Keratinocyte (primary cell): Measurements from ENCODE around the gene IGFALS.

ENCODE experiments used
- EZH2 ChIP-seq: IDR thresholded peaks from one replicate; pipeline ENCODE4 v1.6.1; 2012; ENCODE audit warnings: inconsistent platforms, mild to moderate bottlenecking, low read length, moderate library complexity
- TF ChIP-seq, protein P1 (sequence below), 3 experiments: IDR thresholded peaks in 1 of 3; conservative IDR thresholded peaks in 1 of 3; optimal IDR thresholded peaks in 1 of 3; 2 replicates in 2 of 3; 3 replicates in 1 of 3; pipeline versions ENCODE3 to v1.5.1; 2011; ENCODE audit warnings: low read length in 3 of 3, mild to moderate bottlenecking in 3 of 3, moderate library complexity in 2 of 3, control low read depth in 1 of 3, inconsistent platforms in 1 of 3; ENCODE audit not compliant: insufficient read depth in 2 of 3; ENCODE audit errors: extremely low read depth in 1 of 3

DNA sequence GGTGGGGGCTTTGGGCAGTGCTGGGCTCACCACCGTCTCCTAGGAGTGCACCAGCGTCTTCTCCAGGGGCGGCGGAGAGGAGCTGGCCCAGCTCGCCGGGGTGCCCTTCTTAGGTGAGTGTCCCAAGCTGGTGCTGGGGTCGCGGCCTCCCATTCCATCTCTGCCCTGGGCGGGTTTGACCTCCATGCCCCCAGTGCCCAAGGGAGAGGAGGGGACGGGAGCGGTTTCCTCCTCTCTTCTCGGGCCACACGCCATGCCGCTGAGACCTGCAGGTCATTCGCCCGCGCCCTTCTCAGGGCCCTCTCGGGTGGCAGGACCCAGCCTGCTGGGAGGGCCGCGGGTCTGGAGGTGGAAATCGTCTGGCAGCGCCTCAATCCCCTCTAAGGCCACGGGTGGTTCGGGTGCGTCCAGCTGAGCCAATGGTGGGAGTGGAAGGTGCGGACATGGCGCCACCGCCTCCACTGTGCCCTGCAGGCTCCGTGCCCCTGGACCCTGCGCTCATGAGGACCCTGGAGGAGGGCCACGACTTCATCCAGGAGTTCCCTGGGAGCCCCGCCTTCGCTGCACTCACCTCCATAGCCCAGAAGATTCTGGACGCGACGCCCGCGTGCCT is 5.3 kb downstream of the IGFALS start:
- TF ChIP-seq EZH2 = no peak
- TF ChIP-seq, protein P1, sequence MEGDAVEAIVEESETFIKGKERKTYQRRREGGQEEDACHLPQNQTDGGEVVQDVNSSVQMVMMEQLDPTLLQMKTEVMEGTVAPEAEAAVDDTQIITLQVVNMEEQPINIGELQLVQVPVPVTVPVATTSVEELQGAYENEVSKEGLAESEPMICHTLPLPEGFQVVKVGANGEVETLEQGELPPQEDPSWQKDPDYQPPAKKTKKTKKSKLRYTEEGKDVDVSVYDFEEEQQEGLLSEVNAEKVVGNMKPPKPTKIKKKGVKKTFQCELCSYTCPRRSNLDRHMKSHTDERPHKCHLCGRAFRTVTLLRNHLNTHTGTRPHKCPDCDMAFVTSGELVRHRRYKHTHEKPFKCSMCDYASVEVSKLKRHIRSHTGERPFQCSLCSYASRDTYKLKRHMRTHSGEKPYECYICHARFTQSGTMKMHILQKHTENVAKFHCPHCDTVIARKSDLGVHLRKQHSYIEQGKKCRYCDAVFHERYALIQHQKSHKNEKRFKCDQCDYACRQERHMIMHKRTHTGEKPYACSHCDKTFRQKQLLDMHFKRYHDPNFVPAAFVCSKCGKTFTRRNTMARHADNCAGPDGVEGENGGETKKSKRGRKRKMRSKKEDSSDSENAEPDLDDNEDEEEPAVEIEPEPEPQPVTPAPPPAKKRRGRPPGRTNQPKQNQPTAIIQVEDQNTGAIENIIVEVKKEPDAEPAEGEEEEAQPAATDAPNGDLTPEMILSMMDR (optimal IDR thresholded peaks at IDR 0.05 in 1 of 3, IDR thresholded peaks at IDR 0.05 in 1 of 3, conservative IDR thresholded peaks at IDR 0.05 in 1 of 3; ENCODE audit: extremely low read depth in 1 of 3, insufficient read depth in 2 of 3, low read length in 3 of 3) = no peak
